Esophagus mucosa (tissue), 1 donor: ENCODE data around the gene PPM1H. TPM values are rescaled to one million over a fixed set of nuclear protein-coding genes. Genes with fewer than 3 reads are reported as not detected.
"Not testable (repeated sequence)": the region's sequence is repeated elsewhere in the genome, so short reads cannot be mapped to it uniquely, and the experiment has no call there.

Experiments
- ATAC-seq: fragments of 200-7000 bp; cut with Tn5 transposase; one replicate; pipeline ENCODE4 v1.9.1; 2020
- total RNA-seq: library from RNA; stranded (reverse); gene quantifications from one replicate; pipeline ENCODE4 v1.2.4, GENCODE V29; 2023
- donor health status: DM: yes; HTN: yes; CAD: no.

PPM1H gene
- total RNA-seq, 1 donor from 2014 or later, result 0.56 TPM

DNA sequence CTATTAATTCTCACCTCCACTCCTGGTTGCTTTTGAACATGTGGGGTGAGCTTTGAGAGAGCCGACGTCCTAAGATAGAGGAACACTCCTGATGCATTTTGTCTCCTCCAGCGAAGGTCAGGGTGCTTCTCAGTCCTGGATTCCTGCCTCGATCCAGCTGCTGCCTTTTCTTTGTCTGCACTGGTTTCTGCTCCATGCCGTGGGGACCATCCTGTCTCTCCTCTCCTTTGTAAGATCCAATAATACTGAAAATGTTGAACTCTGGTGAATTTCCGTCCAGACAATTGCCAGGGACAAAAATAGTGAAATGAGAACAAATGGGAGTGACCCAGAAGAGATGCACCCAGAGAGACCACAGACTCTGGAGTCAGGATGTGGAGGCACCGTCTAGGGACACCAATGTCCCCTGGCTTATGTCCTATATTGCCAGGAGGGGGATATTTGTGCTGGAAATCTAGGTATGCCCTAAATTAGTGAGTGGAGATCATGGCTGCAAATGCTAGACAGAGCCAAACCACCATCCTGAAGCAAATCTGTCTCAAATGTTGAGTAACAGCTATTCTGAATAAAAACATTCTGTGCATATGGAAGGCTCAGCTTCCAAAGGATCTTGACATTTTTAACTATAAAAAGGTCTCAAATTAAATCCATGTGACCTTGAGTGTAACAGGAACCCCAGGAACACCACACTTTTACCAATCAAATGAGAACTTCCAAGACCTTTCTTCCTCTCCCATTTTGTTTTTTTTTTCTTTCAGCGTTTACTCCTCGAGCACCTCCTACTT, 170.9 kb downstream of the PPM1H start:
- ATAC-seq, result no peak

DNA sequence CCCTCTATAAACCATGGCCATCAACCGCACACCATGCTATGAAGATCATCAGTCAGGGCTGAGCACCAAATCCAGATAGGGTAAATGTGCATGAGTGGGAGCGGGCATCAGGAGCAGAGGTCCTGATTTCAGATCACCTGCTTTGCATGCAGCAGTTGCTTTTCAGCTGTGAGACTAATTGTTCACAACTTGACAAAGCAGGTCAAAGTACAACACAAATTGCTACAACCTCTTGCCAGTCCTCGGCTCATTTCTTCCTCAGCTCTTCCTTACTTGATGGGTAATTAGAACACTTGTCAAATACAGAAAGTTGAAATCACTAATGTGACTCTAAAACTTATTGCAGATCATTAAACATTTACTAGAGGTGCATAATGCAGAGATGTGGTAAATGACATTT, 171.6 kb downstream of the PPM1H start:
- no peak for ATAC-seq

DNA sequence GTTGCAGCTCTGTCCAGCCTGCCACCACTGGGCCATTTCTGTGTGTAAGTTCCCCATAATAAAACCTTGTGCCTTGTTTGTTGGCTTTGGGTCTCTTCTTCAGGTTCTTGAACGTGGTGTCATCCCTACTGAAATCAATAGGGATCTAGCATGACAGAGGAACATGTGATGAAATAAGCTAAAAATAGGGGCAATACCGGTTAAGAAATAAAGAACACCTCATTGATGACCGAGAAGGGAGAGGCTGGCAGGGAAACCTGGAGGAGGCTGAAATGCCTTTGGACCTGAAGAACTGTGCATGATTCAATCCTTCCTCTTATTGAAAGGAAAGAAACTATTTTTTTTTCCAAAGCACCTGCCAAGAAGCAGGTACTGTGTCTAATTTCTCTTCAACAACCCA, 172.3 kb downstream of the PPM1H start:
- ATAC-seq, result no peak

DNA sequence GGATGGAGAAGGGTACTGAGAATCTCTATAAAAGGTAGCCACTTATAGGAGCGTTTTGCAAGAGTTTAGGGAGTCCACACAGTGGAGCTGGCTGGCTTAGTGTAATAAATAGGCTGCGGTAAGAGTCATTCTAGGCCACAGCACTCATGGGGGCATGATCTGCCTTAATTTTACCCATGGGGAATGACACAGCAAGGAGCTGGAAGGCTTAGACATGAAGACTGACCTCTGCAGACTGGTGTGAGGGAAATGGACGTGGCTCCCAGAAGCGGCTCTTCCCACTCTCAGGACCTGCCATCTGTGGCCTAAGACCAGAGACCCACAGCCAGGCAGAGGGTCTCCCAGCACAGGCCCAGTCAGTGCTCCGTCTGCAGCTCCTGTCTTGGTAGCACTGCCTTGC, 173.3 kb downstream of the PPM1H start:
- no peak for ATAC-seq

DNA sequence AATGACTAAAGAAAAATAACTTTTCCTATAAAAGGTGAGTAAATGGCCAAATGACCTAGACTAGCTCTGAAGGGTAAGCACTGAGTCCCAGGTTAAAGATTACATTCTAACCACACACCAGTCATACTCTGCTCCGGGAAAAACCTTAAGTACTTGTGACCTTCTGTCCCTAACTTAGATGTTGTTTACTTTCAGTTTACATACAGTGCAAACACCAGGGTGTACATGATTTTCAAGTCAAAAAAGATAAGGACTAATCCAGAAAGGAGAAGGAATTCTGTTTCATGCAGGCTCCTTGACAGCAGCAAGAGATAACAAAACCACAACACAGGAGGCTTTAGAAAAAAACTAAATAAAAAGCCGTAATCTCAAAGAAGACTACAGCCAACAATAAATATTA, 174.2 kb downstream of the PPM1H start:
- no peak for ATAC-seq

DNA sequence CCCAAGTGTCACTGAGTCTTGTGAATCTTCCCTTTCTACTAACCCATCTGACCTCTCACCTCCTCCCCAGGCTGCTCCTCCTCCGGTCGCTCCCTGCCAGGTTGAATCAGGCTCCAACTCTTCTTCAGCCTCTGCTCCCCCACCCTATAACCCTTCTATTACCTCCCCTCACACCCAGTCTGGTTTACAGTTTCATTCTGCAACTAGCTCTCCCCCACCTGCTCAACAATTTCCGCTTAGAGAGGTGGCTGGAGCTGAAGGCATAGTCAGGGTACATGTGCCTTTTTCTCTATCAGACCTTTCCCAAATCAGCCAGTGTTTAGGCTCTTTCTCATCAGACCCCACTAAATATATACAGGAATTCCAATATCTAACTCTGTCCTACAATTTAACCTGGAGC, 174.6 kb downstream of the PPM1H start:
- not testable (repeated sequence) for ATAC-seq

DNA sequence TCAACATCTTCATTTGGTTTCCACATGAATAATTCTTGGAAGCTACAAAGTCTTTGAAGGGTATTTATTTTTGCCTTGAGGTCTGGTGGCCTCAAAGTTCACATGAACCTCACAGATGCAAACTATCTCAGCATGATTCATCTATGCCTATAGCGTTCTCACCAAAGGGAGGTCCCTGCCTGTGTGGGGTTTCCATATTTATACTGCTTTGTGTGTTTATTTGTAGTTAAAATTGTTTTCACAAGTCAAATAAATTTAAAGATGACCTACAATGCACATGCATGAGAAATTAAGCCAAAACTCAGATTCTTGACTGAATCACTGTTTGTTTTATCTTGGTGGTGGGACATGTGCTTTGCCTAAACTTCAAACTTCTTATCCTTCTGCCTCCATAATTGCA, 176.7 kb downstream of the PPM1H start:
- no peak for ATAC-seq

DNA sequence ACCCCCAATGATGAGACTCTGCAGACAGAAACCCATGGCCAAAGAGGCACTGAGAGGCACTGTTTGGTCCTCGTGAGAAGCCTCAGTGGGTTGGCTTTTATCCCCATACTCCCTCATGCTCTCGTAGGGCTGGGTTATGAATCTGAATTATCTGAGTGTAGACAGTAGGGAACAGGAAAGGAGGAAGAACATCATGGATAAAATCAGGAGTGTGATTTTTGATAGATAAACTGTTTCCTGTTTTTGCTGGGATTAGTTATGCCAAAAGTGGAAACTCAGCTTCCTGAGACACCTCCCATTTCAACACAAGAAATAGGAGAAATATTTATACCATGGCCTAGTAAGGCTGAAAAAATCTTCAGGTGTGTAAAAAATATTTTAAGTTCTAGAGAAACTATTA, 177.9 kb downstream of the PPM1H start:
- no peak for ATAC-seq

DNA sequence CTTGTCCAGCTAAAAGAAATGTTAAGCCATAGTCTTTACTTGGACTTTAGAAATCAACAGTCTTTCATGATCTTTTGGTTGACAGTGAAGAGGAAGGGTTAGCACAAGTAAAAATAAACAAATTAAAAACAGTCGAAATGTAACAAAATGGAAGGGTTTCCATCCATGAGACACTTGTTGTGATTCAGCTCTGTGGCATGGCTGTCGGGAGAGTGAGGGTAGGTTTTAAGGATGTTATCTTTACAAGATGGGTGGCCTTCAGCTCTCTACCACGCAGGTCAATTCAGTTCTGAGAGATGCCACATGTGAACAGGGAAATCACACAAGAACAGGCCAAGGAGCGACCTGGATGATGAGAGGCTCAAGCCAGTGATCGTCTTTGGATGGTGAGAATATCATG, 180.2 kb downstream of the PPM1H start:
- no peak for ATAC-seq

DNA sequence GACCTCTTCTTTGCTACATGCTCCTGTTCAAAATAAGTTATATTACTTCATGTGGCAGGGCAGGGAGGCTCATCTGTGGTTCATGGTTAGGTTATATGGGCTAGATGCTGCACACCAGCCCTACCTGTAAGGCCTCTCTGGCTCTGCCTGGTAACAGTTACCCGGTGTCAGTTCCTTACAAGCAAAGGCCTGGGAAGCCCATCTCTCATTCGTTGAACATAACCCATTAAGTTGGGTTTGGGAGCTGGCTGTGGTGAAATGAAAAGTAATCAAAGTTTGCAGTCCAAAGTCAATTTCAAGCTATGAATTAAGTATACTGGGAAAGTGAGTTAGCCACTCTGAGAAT, 183.2 kb downstream of the PPM1H start:
- no peak for ATAC-seq

DNA sequence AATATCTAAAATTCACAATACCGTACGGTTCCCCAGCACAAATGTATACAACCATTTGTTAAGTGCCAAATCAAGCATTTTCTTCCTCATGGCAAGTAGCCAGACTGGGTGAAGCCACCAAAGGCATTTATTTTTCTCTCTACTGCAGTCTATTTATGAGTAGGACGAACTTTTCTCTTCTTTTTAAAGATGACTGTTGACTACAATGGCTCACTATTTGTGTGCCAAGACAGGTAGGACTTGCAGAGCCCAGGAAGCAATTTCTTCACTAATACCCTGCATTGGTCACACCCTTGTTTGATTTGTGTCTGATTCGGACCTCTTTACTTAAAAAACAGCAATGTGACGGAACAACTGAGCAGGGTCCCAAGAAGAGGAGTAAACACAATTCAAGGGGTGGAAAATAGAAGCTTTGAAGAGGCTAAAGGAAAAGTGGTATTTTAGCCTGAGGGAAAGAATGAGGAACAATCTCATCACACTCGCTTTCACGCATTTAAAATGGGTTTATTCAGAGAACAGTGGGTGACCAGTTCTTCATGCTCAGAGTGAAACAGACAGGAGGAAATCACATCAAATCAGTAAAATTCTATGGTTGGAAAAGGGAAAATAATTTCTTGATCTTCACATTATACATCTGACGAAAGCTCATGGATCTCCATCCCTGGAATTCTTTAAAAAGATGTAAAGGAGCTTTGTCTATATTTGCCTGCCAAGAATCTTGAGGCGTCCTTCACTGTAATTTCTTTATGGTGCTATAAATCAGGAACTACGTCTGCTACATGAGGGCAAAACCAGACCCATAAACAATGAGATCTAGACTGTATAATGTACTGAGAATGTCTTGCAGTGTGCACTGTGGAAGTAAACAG, 183.8 kb downstream of the PPM1H start:
- ATAC-seq, result peak; percentile 80

DNA sequence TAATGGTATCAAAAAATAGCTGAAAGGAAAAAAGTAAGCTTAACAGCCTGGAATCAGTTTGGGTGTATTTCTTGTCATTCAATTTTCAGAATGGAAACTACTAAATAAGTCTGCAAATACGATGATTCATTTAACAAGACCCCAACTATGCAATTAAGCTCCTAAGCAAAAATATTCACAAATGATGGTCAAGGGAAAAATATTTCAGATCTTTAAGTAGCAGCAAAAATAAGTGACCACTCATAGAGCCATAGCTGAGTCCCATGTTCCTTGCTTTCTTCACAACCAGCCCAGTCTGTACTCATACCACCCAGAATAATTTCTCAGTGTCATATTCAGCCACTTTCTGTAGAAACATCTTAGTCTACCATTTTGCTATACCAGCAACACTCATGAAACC, 185.4 kb downstream of the PPM1H start:
- ATAC-seq, result no peak

DNA sequence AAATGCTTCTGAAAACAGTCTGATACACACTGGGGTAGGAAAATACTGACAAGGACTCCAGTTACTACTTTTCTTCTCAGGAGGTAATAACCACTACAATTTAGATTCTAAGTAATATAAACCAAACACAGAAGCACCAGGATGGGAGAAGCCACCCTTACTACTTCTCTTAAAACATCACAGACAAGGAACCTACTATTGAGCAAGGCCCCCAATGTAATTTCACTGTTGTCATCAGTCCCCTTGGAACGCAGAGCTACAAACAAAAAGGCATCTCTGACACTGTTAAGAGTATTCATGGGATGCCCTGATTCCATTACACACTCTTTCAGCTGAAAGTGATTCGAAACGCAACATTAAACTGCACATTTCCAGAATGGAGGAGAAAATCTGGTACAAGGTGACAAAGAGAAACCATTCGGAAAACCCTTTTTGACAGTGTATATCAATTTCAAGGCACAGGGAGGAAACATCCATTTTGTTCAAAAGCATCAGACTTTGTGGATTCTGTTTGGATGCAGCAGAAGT, 185.9 kb downstream of the PPM1H start:
- ATAC-seq, result no peak

DNA sequence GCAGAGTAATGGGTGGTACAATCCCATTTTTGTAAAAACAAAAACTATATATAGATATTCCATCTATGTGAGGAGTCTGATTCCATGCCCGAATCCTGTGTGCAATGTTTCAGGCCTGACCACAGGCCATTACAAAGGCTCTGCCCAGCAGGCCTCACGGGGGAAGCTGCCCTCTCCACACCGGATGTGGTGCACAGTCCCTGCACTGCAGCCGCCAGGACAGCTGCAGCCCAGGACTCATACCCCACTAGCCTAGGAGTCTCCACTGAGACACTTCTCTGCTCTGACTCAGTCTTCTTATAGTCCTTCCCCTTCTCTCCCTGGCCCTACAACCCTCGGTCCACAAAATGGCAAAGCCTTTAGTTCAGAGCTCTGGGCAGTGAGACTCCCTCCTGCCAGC, 190.4 kb downstream of the PPM1H start:
- peak; percentile 12 for ATAC-seq

DNA sequence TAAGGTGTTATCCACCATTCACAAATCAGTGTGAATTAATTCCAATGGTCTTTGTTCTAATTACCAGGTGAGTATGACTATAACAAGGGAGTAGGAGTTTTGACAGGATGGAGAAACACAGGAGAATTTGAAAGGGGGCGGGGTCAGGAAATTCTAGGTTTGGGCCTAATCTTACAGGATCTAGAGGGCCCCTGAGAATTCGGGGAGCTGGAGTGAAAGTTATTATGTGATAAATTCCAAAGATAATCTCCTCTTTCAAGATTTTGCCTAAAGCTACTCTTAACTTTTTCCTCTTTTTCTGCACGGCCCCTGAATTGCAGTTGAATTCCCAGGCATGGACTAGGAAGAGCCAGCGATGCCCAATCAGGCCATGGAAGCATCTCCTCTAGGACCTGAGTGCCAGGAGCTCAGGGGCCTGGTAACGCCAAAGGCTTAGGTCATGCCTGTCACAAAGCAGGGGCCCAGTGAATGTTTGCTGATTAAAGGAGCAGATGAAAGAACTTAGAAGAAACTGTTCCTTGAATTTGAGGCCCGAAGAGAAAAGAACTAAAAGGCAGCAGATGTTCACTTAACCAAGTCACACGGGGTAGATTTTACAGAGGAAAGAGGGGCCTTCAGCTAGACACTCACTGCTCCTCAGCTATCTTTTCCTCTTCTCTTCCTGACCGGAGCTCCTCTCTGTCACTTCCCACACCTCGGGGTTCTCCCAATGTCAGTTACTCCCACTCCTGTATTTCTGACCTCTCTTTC, 195.5 kb downstream of the PPM1H start:
- no peak for ATAC-seq

DNA sequence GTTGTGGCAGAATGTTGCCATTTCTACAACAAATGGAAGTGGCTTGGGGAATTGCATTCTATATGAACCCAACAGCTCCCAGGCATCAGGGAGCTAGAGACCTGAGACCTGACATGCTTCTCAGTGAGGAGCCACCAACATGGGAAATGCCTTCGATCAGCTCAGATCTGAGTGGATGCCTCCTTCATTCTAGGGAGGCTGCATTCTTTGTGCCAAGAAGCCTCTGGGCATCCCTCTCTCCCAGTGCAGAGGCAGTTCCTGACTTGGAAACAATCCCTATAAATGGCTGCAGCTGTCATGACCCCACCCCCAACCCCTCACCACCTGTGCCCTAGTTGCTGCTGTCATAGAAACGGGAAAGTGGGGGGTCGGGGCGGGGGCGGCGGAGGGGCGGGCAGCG, 196.3 kb downstream of the PPM1H start:
- no peak for ATAC-seq

DNA sequence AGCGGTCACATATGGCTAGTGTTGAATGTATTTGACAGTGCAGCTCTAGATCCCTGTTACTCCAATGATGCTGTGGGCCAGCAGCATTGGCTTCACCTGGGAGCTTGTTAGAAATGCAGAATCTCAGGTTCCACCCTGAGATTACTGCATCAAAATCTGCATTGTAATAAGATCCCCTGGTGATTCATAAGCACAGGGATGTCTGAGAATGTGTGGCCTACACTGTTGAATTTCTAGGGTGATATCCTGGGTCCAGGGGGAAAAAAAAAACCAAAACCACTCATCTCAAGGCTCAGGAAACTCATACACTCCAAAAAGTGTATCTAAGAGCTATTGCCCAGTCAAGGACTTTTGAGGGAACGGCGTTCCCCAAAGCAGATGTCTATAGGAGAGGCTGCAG, 196.8 kb downstream of the PPM1H start:
- ATAC-seq, result no peak

DNA sequence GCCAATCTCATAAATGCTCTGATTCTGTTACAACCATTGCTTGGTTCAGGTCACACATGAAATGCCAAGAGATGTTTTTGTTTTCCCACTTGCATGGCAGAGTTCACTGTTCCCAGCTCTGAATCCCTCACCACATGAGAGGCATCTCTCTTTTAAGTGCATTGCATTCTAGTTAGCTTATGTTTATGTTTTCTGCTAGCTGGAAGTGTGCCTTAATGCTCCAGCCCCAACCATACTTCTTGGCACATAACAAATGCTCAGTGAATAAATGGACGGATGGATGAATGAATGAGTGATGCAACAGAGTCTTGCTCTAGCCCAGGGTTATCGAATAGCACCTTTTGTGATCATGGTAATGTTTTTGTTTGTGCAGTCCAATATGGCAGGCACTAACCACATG, 197.3 kb downstream of the PPM1H start:
- no peak for ATAC-seq

DNA sequence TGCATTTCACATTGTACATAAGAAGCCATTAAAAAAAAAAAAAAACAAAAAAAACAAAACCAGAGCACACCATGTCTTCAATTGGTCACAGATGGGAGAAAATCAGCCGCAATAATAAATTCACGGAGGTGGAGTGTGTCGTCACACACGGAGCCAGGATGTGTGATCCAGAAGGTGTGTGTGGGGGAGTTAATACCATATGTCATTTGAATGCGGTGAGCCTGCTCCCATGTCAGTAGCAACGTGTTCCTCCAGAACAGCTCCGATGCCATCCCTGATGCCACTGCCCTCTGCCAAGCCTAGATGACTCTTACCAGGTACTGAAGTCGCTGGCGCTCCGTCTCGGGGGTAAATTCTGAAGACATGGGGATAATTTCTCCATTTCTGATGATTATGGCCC, 197.8 kb downstream of the PPM1H start:
- no peak for ATAC-seq

DNA sequence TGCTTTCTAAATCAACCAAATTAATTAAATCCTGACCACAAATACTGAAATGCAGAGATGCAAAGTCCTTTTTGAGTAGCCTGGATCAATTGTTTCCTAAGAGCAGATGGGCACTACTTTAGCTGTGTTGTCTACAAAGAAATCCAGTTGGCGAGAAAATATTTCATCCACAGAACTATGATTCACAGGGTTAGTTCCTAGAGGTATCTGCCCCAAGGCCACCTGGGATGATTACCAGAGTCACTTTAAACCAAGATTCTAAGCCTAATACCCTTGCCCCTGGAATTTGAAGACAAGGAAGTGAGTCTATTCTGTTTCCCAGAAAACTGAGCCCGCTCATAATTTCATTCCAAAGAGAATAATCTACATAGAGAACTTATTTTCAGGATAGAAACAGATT, 198.4 kb downstream of the PPM1H start:
- ATAC-seq, result no peak

DNA sequence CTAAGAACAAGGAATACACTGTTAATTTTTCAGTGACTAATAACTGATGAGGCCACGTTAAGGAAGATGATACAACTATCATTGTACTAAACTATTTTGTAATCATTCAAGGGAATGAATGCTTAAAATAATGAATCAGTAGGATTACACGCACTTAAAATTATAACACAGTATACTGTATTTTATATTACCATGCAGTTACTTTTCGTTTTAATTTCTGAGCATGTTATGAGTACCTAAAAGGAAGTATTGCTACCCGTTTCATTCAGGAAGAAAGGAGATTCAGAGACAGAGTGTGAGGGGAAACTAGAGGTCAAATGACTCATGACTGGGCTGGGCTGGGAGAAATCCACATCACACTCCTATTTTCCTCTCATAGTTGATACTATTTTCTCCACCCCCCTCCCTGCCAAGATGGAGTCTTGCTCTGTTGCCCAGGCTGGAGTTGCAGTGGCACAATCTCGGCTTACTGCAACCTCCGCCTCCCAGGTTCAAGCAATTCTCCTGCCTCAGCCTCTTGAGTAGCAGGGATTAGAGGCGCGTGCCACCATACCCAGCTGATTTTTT, 202.0 kb downstream of the PPM1H start:
- ATAC-seq, result peak; percentile 73

DNA sequence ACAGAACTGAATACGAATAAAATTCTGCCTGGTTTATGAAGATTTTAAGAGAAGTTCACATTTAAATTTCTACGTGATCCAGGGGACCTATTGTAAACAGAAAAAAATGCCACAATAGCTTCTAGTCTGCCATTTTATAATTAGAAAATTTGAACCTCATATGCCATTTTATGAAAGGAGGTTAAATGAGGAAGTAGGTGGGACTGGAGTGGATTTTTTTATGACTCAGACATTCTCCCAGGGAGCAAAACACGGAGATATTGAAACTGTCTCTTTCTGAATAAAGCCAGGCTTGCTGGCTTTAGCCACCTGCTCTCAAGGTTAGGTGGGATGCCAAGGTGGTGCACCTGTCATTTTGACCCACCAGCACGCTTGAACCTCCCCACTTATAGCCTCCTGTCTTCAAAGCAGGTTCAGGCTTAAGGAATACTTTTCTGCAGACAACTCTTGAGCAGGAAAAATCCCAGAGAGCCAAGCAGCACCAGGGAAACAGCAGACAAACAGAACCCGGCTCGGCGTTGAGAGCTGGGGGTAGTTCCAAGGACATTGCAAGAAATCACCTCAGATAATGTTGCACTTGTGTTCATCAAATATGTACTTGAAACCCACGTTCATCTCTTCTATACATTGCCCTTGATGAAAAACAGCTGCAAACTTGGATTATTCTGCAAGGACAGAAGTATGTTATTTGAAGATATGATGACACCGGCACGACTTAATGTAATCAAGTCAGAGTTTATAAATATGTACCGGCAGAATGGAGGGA, 203.7 kb downstream of the PPM1H start:
- ATAC-seq, result no peak
